Retinal pigment epithelial cell (primary cell): ENCODE data around the gene TDRD10.

ENCODE experiments used
- DNase-seq: peaks from one replicate; pipeline ENCODE4 v3.0.0-alpha.2; 2010; ENCODE audit warnings: low read depth
- H3K4me3 ChIP-seq: 2 replicates; pipeline ENCODE4 v1.5.1; 2011; ENCODE audit warnings: mild to moderate bottlenecking, low read length, control low read depth, moderate library complexity
- TF ChIP-seq, protein P1 (sequence below): conservative IDR thresholded peaks from 2 replicates; pipeline ENCODE4 v1.5.1; 2011; ENCODE audit warnings: low read depth, low read length, control low read depth, inconsistent platforms

Gene TDRD10

GRCh38 chr1:154468535-154469250, 33.3 kb upstream of the TDRD10 start:
- no peak overlapping the region for H3K4me3 ChIP-seq
- no peak for DNase-seq
- TF ChIP-seq, protein P1, sequence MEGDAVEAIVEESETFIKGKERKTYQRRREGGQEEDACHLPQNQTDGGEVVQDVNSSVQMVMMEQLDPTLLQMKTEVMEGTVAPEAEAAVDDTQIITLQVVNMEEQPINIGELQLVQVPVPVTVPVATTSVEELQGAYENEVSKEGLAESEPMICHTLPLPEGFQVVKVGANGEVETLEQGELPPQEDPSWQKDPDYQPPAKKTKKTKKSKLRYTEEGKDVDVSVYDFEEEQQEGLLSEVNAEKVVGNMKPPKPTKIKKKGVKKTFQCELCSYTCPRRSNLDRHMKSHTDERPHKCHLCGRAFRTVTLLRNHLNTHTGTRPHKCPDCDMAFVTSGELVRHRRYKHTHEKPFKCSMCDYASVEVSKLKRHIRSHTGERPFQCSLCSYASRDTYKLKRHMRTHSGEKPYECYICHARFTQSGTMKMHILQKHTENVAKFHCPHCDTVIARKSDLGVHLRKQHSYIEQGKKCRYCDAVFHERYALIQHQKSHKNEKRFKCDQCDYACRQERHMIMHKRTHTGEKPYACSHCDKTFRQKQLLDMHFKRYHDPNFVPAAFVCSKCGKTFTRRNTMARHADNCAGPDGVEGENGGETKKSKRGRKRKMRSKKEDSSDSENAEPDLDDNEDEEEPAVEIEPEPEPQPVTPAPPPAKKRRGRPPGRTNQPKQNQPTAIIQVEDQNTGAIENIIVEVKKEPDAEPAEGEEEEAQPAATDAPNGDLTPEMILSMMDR, result no peak

- DNase-seq, result no peak
- no peak overlapping the region for H3K4me3 ChIP-seq
- TF ChIP-seq, protein P1, result no peak
Observed at GRCh38 chr1:154469844-154470560, 32.0 kb upstream of the TDRD10 start.

GRCh38 chr1:154471304-154471703, 30.7 kb upstream of the TDRD10 start:
- H3K4me3 ChIP-seq, result no peak overlapping the region
- DNase-seq, result no peak
- TF ChIP-seq, protein P1, result no peak

- peak; percentile 83 for DNase-seq
Observed at GRCh38 chr1:154474802-154475201, 27.2 kb upstream of the TDRD10 start.

GRCh38 chr1:154476791-154477190, 25.2 kb upstream of the TDRD10 start:
- DNase-seq, result no peak
- TF ChIP-seq, protein P1, result no peak
- H3K4me3 ChIP-seq, result no peak overlapping the region

More at GRCh38 chr1:154474802-154475201, 27.2 kb upstream of the TDRD10 start:
- no peak overlapping the region for H3K4me3 ChIP-seq
- TF ChIP-seq, protein P1, result no peak

GRCh38 chr1:154478013-154478412, 24.0 kb upstream of the TDRD10 start:
- TF ChIP-seq, protein P1, result no peak
- H3K4me3 ChIP-seq, result no peak overlapping the region
- DNase-seq, result no peak

DNA sequence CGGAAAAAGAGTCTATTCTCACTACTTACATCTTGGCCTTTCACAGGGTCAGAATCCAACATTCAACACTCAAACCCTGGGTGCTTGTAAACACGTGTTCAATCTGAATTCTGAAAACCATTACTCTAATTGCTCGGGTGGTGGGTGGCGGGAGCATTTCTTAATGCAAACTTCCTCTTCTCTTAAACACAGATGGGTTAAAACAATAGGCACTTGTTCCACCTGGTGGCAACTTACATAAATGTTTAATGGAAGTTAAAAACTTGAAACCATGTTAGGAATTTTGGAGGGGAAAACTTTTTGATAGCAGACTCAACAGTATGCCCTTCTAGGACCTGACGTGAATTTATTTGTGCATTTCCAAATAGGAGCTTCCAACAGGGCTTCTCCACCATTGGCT, 23.4 kb upstream of the TDRD10 start:
- TF ChIP-seq, protein P1, result peak; percentile 23
- DNase-seq, result no peak
- no peak overlapping the region for H3K4me3 ChIP-seq
